GM21367 (cell line): ENCODE measurements around the gene RASL12.
"Not testable (repeated sequence)": the region's sequence is repeated elsewhere in the genome, so short reads cannot be mapped to it uniquely, and the experiment has no call there.

Experiments
- ATAC-seq: cut with Tn5 transposase; IDR thresholded peaks from one replicate; pipeline ENCODE4 v1.9.1; 2021; ENCODE audit not compliant: unreplicated experiment

The RASL12 gene

GRCh38 chr15:65067645-65068402 lies at the start of gene RASL12:
Gene RASL12 (minus strand): TSS chr15:65067991. CDS start chr15:65067835, 156 bp downstream.
- ATAC-seq: no peak

DNA sequence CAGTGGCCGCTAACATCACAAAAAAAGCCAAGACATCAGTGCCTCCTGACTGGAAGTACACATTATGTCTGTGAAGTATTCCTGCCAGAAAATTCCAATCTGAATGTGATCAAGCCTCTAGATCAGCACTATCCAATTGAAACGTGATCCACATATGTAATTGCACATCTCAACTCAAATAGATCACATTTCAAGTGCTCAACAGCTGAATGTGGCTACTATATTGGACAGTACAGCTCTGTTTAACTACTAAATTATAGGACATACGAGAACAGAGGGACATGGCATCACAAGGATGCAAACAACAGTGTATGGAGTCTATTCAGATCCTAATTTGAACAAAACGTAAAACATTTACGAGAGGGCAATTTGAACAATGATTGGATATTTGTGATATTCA lies 47.8 kb upstream of the RASL12 start:
- no peak for ATAC-seq

GRCh38 chr15:65115086-65115485 lies 47.3 kb upstream of the RASL12 start, which contains the start of gene UBAP1L:
Gene UBAP1L (minus strand): TSS chr15:65115200. CDS start chr15:65106215, 8,985 bp downstream.
- ATAC-seq: no peak

DNA sequence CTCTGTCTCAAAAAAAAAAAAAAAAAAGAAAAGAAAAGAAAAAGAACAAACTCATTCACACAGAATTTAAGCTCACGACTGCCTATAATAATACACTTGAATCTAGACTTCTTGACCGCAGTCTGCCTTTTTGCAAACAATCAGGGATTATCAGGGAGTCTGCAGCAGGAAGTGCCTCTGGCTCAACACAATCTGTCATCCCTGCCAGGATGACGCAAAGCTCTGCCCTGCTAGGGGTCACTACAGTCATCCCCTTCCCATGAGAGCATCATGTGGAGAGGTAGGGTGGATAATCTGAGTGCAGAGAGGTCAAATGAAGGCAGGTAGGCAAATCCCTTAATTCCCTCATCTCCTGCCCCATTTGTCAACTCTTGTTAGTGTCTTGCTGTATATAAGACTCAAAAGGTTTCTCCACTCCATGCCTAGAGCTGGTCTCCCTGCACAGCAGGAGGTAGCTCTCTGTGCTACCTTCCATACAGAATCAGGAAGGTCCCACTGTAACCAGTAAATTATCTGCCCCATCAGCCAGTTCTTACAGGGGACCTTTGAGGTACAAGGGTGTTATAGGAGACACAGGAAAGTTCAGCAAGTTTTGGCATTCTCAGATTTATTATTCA lies 43.0 kb upstream of the RASL12 start:
- ATAC-seq: no peak

- no peak for ATAC-seq
Observed at GRCh38 chr15:65106011-65106590, 38.3 kb upstream of the RASL12 start.

- ATAC-seq: no peak
Observed at GRCh38 chr15:65105038-65105437, 37.2 kb upstream of the RASL12 start.

DNA sequence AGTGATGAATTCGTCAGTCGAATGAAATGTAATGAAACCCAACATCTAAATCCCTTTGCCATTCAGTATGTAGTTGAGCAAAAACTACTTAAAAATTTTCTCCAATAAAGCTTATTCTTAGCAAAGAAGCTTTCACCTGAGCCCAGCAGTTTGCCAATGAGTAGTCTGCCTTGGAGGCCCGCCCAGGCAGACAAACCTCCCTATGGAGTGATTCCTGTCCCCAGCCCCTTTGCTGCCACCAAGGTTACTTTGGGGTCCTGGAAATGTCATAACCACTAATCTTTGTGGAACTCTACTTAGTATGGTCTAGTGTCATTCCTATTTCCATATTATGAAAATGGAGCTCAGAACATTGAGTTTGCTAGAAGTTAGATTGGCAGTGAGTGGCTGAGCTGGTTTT lies 35.1 kb upstream of the RASL12 start:
- no peak for ATAC-seq

GRCh38 chr15:65101891-65102708 lies 34.3 kb upstream of the RASL12 start:
- ATAC-seq: no peak

DNA sequence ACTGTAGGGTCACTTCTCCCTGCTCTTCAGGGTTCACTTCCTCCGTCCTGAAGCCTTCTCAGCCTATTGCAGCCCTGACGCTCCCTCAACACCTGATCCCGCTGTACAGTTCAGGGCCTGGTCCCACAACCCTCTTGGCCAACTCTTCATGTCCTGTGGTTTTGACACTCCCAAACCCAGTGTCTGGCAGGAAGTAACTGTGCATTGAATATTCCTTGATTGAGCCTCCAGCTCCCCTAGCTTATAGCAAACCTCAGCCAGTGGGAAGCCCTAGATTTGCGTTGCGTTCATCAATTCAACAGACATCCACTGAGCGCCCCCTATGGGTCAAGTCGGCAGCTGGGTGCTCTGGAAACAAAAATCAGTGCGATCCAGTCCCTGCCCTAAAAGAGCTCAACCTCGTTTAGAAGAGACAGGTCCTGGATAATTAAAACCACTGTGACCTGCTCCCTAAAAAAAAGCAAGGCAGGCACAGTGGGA lies 33.7 kb upstream of the RASL12 start:
- no peak for ATAC-seq

GRCh38 chr15:65100442-65100841 lies 32.7 kb upstream of the RASL12 start:
- ATAC-seq: no peak

- ATAC-seq: not testable (repeated sequence)
Observed at GRCh38 chr15:65099801-65100200, 32.0 kb upstream of the RASL12 start.

DNA sequence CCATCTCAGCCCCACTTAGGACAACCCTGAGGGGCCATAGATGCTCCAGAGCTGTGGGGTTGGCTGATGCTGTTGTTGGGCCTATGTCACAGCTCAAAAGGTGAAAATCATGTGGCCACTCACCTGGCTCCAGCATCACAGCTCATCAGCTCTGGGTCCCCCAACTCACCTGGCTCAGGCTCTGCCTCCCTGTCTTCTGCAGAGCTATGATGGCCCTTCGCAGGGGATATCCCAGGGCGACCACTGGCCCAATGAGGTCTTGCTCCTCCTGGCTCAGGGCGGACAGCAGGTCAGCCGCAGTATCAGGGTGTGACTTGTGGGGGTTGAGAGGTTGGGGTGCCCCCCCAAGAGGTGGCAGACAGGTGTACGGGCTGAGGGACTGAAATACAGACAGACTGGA lies 31.5 kb upstream of the RASL12 start:
- ATAC-seq: no peak

DNA sequence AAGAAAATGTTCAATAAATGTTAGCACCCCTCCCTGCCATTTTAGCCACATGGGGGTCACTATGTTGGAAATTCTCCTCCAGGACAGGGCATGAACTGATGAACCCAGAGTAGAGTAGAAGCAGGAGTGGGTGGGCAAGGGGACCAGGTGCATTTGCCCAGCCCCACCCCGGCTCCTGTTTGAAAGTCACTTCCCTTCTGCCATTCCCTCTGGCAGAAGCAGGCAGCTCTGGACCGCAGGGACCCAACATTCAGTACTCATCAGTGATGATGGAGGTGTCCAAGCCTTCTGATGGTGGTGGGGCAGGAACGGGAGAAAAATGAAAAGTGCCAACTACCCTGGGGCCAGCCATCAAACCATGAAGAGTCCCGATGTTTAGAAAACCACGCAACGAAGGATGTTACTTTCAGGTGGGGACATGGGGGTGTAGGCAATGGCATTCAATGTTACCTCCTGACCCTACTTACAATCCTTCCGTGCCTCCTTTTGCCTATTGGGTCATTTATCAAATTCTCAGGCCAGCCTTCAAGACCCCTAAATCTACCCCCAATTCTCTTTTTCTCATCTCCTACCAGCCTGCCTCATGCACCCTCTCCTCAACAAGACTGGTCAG lies 30.0 kb upstream of the RASL12 start:
- no peak for ATAC-seq

DNA sequence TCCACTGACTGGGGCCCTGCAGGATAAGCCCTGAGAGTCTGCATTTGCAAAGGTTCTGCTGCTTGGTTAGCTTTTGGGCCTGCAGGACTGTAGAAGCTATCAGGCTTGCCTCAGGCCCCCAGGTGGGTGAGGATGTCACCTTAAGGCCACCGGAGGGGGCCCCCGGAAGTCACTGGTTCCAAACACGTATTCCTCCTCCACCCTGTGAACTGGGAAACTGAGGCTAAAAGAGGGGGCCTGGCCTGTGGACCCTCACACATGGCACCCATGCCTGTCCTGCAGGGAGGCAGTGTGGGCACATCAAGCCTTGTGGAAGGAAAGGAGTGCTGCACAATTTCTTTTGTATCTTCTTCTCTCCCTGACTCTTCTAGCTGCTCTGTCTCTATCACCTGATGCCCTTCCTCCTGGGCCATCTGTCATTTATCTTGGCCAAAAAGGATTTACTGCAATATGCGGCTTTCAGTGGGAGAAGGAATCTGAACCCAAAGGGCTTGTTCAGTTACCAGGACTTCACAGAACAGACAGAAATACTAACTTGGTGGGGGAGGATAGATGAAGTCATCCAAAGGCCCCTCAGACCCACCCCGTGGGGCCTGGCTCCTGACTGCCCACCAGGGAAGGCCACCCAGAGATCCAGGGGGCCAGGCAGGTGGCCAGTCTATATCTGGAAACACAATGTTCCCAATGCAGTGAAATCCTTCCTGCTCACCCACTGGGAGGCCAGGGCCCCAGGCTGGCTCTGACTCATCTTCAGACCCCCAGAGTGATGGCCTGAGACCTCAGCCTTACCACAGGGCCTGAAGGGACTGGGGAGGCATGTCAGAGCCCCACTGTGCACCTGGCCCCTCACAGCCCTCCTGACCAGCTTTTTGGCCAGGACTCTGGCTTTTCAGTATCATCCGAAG lies 28.9 kb upstream of the RASL12 start:
- no peak for ATAC-seq

DNA sequence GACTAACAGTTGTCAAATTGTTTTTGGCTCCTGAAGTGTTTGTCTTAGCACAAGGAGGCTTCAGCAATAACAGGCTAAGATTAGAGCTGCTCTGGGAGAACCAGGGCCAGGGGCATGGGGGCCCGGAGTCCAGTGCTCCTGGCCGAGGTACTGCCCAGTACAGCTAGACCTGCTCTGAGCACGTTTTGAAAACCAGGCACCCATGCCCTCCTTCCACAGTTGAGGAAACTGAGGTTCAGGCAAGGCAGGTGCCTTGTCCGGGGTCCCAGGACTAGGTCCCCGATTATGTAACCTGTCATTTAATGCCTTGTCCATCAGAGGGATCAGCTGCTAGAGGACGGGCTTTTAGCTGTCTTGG lies 27.9 kb upstream of the RASL12 start:
- ATAC-seq: no peak

DNA sequence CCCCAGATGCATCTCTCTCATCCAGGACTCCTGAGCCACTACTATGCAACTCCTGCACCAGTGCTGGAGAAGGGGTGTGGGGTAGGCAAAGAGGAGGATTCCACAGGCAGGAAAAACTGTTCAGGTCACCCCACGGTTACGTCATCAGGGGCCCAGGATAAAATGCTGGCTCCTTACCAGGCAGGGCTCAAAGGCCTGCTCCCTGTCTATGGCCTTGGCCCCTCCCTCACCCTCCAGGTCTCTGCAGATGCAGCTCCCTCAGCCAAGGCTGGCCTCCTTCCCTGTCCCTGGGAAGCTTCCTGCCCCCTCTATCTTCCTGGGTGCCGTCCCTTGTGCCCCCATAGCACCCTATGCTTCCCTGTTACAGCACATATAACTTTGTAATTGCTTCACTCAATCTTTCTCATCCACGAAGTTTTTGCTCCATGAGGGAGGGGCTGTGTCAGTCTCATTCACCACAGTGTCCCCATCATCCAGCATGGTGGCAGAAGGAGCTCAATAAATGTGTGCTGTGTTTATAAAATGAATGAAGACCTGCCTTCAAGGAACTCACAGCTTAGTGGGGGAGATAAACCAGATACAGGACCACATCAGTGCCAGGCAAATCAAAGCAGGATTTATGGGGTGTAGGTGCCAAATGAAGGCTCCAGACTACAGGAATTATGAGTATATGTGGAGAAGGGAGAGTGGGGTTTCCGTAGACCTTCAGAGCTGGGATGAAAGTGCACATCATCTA lies 27.4 kb upstream of the RASL12 start:
- ATAC-seq: no peak

DNA sequence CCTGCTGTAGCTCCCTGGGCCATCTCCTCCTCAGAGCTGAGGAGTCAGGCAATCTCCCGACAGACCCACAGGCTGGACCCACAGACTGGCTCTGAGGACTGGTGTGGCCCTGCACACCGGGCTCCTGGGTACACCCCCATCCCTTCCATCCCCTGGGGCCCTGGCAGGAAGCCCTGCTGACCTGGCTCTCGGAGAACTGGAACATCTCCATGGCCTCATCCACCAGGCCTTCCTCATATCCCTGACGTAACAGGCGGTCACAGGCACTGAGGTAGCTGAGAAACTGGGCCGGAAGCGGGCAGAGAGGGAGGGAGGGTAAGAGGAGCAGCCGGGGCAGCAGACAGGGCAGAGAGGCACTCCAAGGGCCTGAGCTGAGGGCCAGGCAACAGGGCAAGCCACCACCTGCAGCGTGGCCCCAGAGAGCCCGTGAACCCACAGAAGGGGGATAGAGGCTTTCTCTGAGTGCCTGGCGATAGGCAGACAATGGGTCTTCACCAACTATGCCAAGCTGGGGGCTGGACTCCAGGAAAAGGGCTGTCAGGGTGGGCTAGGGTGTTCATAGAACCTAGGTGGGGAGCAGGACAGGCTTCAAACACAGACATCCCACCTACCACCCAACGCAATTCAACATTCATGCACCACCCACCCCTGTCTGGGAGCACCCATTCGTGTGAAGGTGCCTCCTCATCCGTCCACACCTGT lies 26.7 kb upstream of the RASL12 start:
- no peak for ATAC-seq

GRCh38 chr15:65093793-65094170 lies 26.0 kb upstream of the RASL12 start:
- not testable (repeated sequence) for ATAC-seq
